Body of pancreas (tissue), 4 donors: ENCODE measurements around the gene TBP. TPM values are rescaled to one million over a fixed set of nuclear protein-coding genes. Genes with fewer than 3 reads are reported as not detected.
A peak's percentile ranks its signal among the peaks of the same experiment; 100 is the strongest.

Experiments used
- ATAC-seq: fragments of 150-250 bp; one replicate; pipeline ENCODE4 v1.9.1; 2016
- DNase-seq, 4 donors: peaks; one replicate each; pipeline ENCODE4 v3.0.0-alpha.2; 2019
- H3K27ac ChIP-seq, 4 donors: fragments of 200-600 bp; sonication (generic); 1 replicate in 3 of 4; 2 replicates in 1 of 4; pipeline versions ENCODE4 v1.5.1 to v1.6.1; 2016 to 2019; ENCODE audit warnings: mild to moderate bottlenecking in 1 of 4, mixed read lengths in 1 of 4, moderate library complexity in 1 of 4
- H3K27me3 ChIP-seq, 2 donors: fragments of 200-600 bp; sonication (generic); one replicate each; pipeline ENCODE4 v1.6.0; 2016; ENCODE audit warnings: mild to moderate bottlenecking in 1 of 2
- H3K36me3 ChIP-seq, 2 donors: fragments of 200-600 bp; sonication (generic); replicated peaks in 1 of 2; 2 replicates each; pipeline ENCODE4 v1.5.1; 2016; ENCODE audit warnings: low read depth in 2 of 2; ENCODE audit not compliant: insufficient read depth in 1 of 2
- H3K4me1 ChIP-seq: fragments of 200-600 bp; sonication (generic); one replicate; pipeline ENCODE4 v1.6.0; 2016
- H3K4me3 ChIP-seq, 2 donors: fragments of 200-600 bp; sonication (generic); 1 replicate in 1 of 2; 2 replicates in 1 of 2; pipeline ENCODE4 v1.5.1; 2016 to 2019
- H3K9me3 ChIP-seq, 3 donors: fragments of 200-600 bp; sonication (generic); 1 replicate in 2 of 3; 2 replicates in 1 of 3; pipeline ENCODE4 v1.5.1; 2016
- CTCF ChIP-seq, 7 experiments: fragments of 450-650 bp in 4 of 7; fragments of 200-600 bp in 3 of 7; sonication (generic) in 3 of 7; IDR thresholded peaks; one replicate each; pipeline ENCODE4 v1.5.1; 2016 to 2019; ENCODE audit warnings: antibody characterized with exemption in 7 of 7
- POLR2A ChIP-seq, 3 donors: fragments of 450-650 bp; IDR thresholded peaks; one replicate each; pipeline ENCODE4 v1.6.1; 2016; ENCODE audit warnings: antibody characterized with exemption in 3 of 3, mild to moderate bottlenecking in 2 of 3
- WGBS, 2 donors: methylation state at CpG; one replicate each; pipeline ENCODE4 v1.1.5; 2017; 5-methylcytosine and 5-hydroxymethylcytosine counted together
- intact Hi-C: fragments of 100-400 bp; cut with DNase I; formaldehyde crosslinking; loops from one replicate; pipeline ENCODE4 v1.15.1; 2023
- total RNA-seq, 2 donors: library from RNA; depleted of rRNA; stranded (reverse); fragments of >200 nt; gene quantifications; one replicate each; pipeline ENCODE4 v1.1.0, GENCODE V29; 2016

TBP gene
- total RNA-seq, 2 donors from 2014 or later = 8.6 to 10.4 TPM

- Histone ChIP-seq H3K4me1 (peaks cover 19% of the 10 kb centered on the region), H3K27me3 (no peaks in the 10 kb centered on the region), H3K27ac (peak overlapping the region; percentile 55 to 93 (median 72)), H3K4me3 (peak overlapping the region; percentile 55 to 99), H3K9me3 (no peaks in the 10 kb centered on the region), H3K36me3 (peaks cover 0 to 2% of the 10 kb centered on the region in 2 donors)
- TF ChIP-seq CTCF (IDR thresholded peaks at IDR 0.05) (peak in 1 of 7 experiments; percentile 3), POLR2A (IDR thresholded peaks at IDR 0.05) (no peak)
- no peak for ATAC-seq
- no peak for DNase-seq
- intact Hi-C loops = no loop called here
- 1% methylated on average over 12 of the region's 12 CpGs for WGBS, 2 donors
Measured at GRCh38 chr6:170583756-170584180, 29.6 kb downstream of the TBP start.

- H3K4me3 ChIP-seq = peak within 1 kb of the TSS; percentile 55 to 99
- peak; percentile 92 to 94 (median 92) for DNase-seq
- peak within 1 kb of the TSS; percentile 55 to 93 (median 72) for H3K27ac ChIP-seq
- H3K9me3 ChIP-seq = no peaks in the 10 kb centered on the region
- TF ChIP-seq CTCF (IDR thresholded peaks at IDR 0.05) (peak in 1 of 7 experiments; percentile 3), POLR2A (IDR thresholded peaks at IDR 0.05) (peak; percentile 51 to 68 (median 68))
- peaks cover 0 to 2% of the 10 kb centered on the region in 2 donors for H3K36me3 ChIP-seq
- intact Hi-C loops = no loop called here
- ATAC-seq = peak; percentile 98
- H3K4me1 ChIP-seq = peaks cover 19% of the 10 kb centered on the region
- H3K27me3 ChIP-seq = no peaks in the 10 kb centered on the region
- WGBS, 2 donors = 0% methylated on average over 26 to 79 of the region's 81 CpGs
Measured at GRCh38 chr6:170584181-170584953, 30.2 kb downstream of the TBP start, which contains the start of gene PDCD2. PDCD2 (minus strand) TSS chr6:170584637; CDS start chr6:170584581, 56 bp downstream.

GRCh38 chr6:170584954-170585498 is 30.9 kb downstream of the TBP start:
- TF ChIP-seq CTCF (IDR thresholded peaks at IDR 0.05) = peak in 1 of 7 experiments; percentile 4
- peak in 1 of 3 donors; percentile 34 for TF ChIP-seq POLR2A (IDR thresholded peaks at IDR 0.05)
- peaks cover 19% of the 10 kb centered on the region for H3K4me1 ChIP-seq
- no peaks in the 10 kb centered on the region for H3K9me3 ChIP-seq
- DNase-seq (peak in 2 of 4 donors; percentile 5 to 18), ATAC-seq (peak; percentile 19)
- no peaks in the 10 kb centered on the region for H3K27me3 ChIP-seq
- peak overlapping the region; percentile 55 to 93 (median 72) for H3K27ac ChIP-seq
- H3K36me3 ChIP-seq = peaks cover 0 to 2% of the 10 kb centered on the region in 2 donors
- H3K4me3 ChIP-seq = peak overlapping the region; percentile 17 to 99
- intact Hi-C loops = no loop called here
- 0 to 3% methylated on average over 6 of the region's 6 CpGs for WGBS, 2 donors

- Histone ChIP-seq H3K27me3 (no peaks in the 10 kb centered on the region), H3K9me3 (peaks cover 0 to 4% (median 0%) of the 10 kb centered on the region in 3 donors), H3K36me3 (no peaks in the 10 kb centered on the region), H3K4me3 (no peak overlapping the region), H3K27ac (no peak overlapping the region), H3K4me1 (no peaks in the 10 kb centered on the region)
- DNase-seq (no peak), ATAC-seq (no peak)
- TF ChIP-seq CTCF (IDR thresholded peaks at IDR 0.05) (no peak), POLR2A (IDR thresholded peaks at IDR 0.05) (no peak)
- WGBS, 2 donors = 47 to 67% methylated on average over 1 of the region's 1 CpG
- intact Hi-C loops = no loop called here
Measured at GRCh38 chr6:170590725-170591124, 36.6 kb downstream of the TBP start.
